WTC11 (cell line): ENCODE measurements around the gene DNAJC3. TPM values are rescaled to one million over a fixed set of nuclear protein-coding genes. Genes with fewer than 3 reads are reported as not detected.
A peak's percentile ranks its signal among the peaks of the same experiment; 100 is the strongest.

Source experiments
- ATAC-seq: fragments of 200-7000 bp; cut with Tn5 transposase; 2 replicates; pipeline ENCODE4 v1.10.0; 2021; ENCODE audit warnings: mild to moderate bottlenecking, moderate library complexity
- Bru-seq: library from RNA; stranded (reverse); fragments of 400-500 nt; gene quantifications from one replicate; lab custom pipeline; 2021; lab: Mats Ljungman, UMichigan
- CTCF ChIA-PET: fragments of 300-600 bp; sonication (Branson Sonifier 250); formaldehyde crosslinking; loops from one replicate; lab custom pipeline; 2021; ENCODE audit warnings: antibody characterized with exemption; lab: Charles Lee
- POLR2A ChIA-PET: fragments of 350-600 bp; sonication (Branson Sonifier 250); formaldehyde crosslinking; loops from one replicate; lab custom pipeline; 2021; ENCODE audit warnings: antibody characterized with exemption; lab: Charles Lee
- DNase-seq: peaks from one replicate; pipeline ENCODE4 v3.0.0; 2021; ENCODE audit warnings: low spot score
- H3K27ac Mint-ChIP-seq: 2 replicates; pipeline ENCODE4 v1.8.0; 2021; ENCODE audit warnings: mixed read lengths
- H3K27me3 Mint-ChIP-seq: 2 replicates; pipeline ENCODE4 v1.8.0; 2021; ENCODE audit warnings: low read depth, mild to moderate bottlenecking, moderate library complexity, mixed read lengths
- H3K36me3 Mint-ChIP-seq: 2 replicates; pipeline ENCODE4 v1.8.0; 2021; ENCODE audit warnings: mixed read lengths
- H3K4me1 Mint-ChIP-seq: 2 replicates; pipeline ENCODE4 v1.8.0; 2022; ENCODE audit warnings: mixed read lengths
- H3K4me3 Mint-ChIP-seq: 2 replicates; pipeline ENCODE4 v1.8.0; 2021; ENCODE audit warnings: mild to moderate bottlenecking, moderate library complexity, mixed read lengths
- H3K9me3 Mint-ChIP-seq: 2 replicates; pipeline ENCODE4 v1.8.0; 2021; ENCODE audit warnings: mixed read lengths
- AFF4 ChIP-seq: sonication (generic); formaldehyde crosslinking; IDR thresholded peaks from 2 replicates; pipeline ENCODE4 v1.8.1; 2023; ENCODE audit warnings: mild to moderate bottlenecking, missing genetic modification reagents, borderline replicate concordance
- ARID4B ChIP-seq: sonication (generic); formaldehyde crosslinking; IDR thresholded peaks from 2 replicates; pipeline ENCODE4 v1.8.0; 2023; ENCODE audit warnings: missing genetic modification reagents, mild to moderate bottlenecking, borderline replicate concordance
- CBFB ChIP-seq: sonication (generic); formaldehyde crosslinking; IDR thresholded peaks from 2 replicates; pipeline ENCODE4 v1.8.1; 2022; ENCODE audit warnings: mild to moderate bottlenecking, low read depth, missing genetic modification reagents
- CDX4 ChIP-seq: fragments of 250-450 bp; sonication (Bioruptor Pico); IDR thresholded peaks from 2 replicates; pipeline ENCODE4 v1.9.0; 2021; ENCODE audit warnings: moderate library complexity, mild to moderate bottlenecking, inconsistent platforms, borderline replicate concordance
- ESRRA ChIP-seq: sonication (generic); formaldehyde crosslinking; IDR thresholded peaks from 2 replicates; pipeline ENCODE4 v1.8.1; 2022; ENCODE audit warnings: mild to moderate bottlenecking, missing genetic modification reagents, borderline replicate concordance
- GTF2I ChIP-seq: fragments of 250-450 bp; sonication (Bioruptor Pico); conservative IDR thresholded peaks from 2 replicates; pipeline ENCODE4 v1.4.0; 2021; ENCODE audit warnings: mild to moderate bottlenecking
- HMGA2 ChIP-seq: fragments of 250-450 bp; sonication (Bioruptor Pico); IDR thresholded peaks from 2 replicates; pipeline ENCODE4 v1.4.0; 2021; ENCODE audit warnings: mild to moderate bottlenecking, moderate library complexity
- IRF1 ChIP-seq: sonication (generic); formaldehyde crosslinking; IDR thresholded peaks from 2 replicates; pipeline ENCODE4 v1.8.0; 2023; ENCODE audit warnings: missing genetic modification reagents
- NFATC4 ChIP-seq: fragments of 250-450 bp; sonication (Bioruptor Pico); IDR thresholded peaks from 2 replicates; pipeline ENCODE4 v1.9.0; 2021; ENCODE audit warnings: mild to moderate bottlenecking
- NR1H2 ChIP-seq: sonication (generic); formaldehyde crosslinking; IDR thresholded peaks from 2 replicates; pipeline ENCODE4 v1.9.0; 2021; ENCODE audit warnings: mild to moderate bottlenecking, moderate library complexity, missing genetic modification reagents
- NR3C1 ChIP-seq: sonication (generic); formaldehyde crosslinking; conservative IDR thresholded peaks from 2 replicates; pipeline ENCODE4 v1.8.1; 2023; ENCODE audit warnings: low read depth, mild to moderate bottlenecking, missing genetic modification reagents
- RORB ChIP-seq: fragments of 250-450 bp; sonication (Bioruptor Pico); IDR thresholded peaks from 2 replicates; pipeline ENCODE4 v1.9.0; 2021; ENCODE audit warnings: mild to moderate bottlenecking
- ZBTB43 ChIP-seq: sonication (generic); formaldehyde crosslinking; IDR thresholded peaks from 2 replicates; pipeline ENCODE4 v1.8.1; 2023; ENCODE audit warnings: mild to moderate bottlenecking, missing genetic modification reagents
- ZNF232 ChIP-seq: sonication (generic); formaldehyde crosslinking; IDR thresholded peaks from 2 replicates; pipeline ENCODE4 v1.8.0; 2022; ENCODE audit warnings: mild to moderate bottlenecking, missing genetic modification reagents
- long read RNA-seq, 3 experiments: library from RNA in 1 of 3; library from capped mRNA in 1 of 3; library from polyadenylated mRNA in 1 of 3; unstranded in 2 of 3; stranded (forward) in 1 of 3; transcript quantifications; one replicate each; pipeline ENCODE4 v2.0.0, GENCODE V29; 2021
- total RNA-seq: library from RNA; stranded (reverse); gene quantifications from 3 replicates; pipeline ENCODE4 v1.2.3, GENCODE V29; 2021
- TF ChIP-seq, protein P1 (sequence below): sonication (generic); formaldehyde crosslinking; IDR thresholded peaks from 2 replicates; pipeline ENCODE4 v1.8.0; 2022; ENCODE audit warnings: missing genetic modification reagents

Gene DNAJC3
- 16.7 to 20.0 TPM (median 17.9 TPM) in 3 replicates for total RNA-seq
- Bru-seq, nascent RNA: percentile 68 among the genes with signal in this experiment
- long read RNA-seq, experiment 1, full-length matches to known transcripts: 41 of 54 reads
- long read RNA-seq, experiment 1, partial matches to known transcripts: 2 of 54 reads
- long read RNA-seq, experiment 1, other reads (novel, unspliced or antisense): 11 of 54 reads
- long read RNA-seq, experiment 2, full-length matches to known transcripts: 1 of 27 reads
- long read RNA-seq, experiment 2, partial matches to known transcripts: 2 of 27 reads
- long read RNA-seq, experiment 2, other reads (novel, unspliced or antisense): 24 of 27 reads
- long read RNA-seq, experiment 3, full-length matches to known transcripts: 9 of 13 reads
- long read RNA-seq, experiment 3, partial matches to known transcripts: 3 of 13 reads
- long read RNA-seq, experiment 3, other reads (novel, unspliced or antisense): 1 of 13 reads

GRCh38 chr13:95676762-95677563 is at the start of gene DNAJC3:
DNAJC3 (plus strand) TSS chr13:95677139; CDS start chr13:95677256, 117 bp downstream.
- no peaks in the 10 kb centered on the region for H3K27me3 Mint-ChIP-seq
- ChIA-PET CTCF (interaction anchor here (0.8 to 1.6 kb wide), 5 partner anchors 34 to 304 kb away, joined by 3 to 9 read pairs (median 3); no protein-coding TSS in a partner anchor), POLR2A (interaction anchor here (0.7 to 1.6 kb wide), 5 partner anchors 33 to 375 kb away, joined by 3 to 17 read pairs (median 3); partner anchors contain the start of gene DZIP1)
- DNase-seq (peak; percentile 99), ATAC-seq (peak; percentile 96)
- H3K27ac Mint-ChIP-seq: peak within 1 kb of the TSS; percentile 95
- H3K9me3 Mint-ChIP-seq: peaks cover 2% of the 10 kb centered on the region
- H3K4me3 Mint-ChIP-seq: peak within 1 kb of the TSS; percentile 84
- peaks cover 2% of the 10 kb centered on the region for H3K36me3 Mint-ChIP-seq
- peaks cover 34% of the 10 kb centered on the region for H3K4me1 Mint-ChIP-seq
- TF ChIP-seq IRF1 (CRISPR knock-in tag) (peak; percentile 58; the same call in 1 of the 2 replicates), NFATC4 (CRISPR knock-in tag) (no peak), HMGA2 (no peak), AFF4 (CRISPR knock-in tag) (peak; percentile 78), RORB (CRISPR knock-in tag) (no peak), CBFB (CRISPR knock-in tag) (peak; percentile 86; the same call in 1 of the 2 replicates), ZNF232 (CRISPR knock-in tag) (peak; percentile 95), NR1H2 (no peak), GTF2I (CRISPR knock-in tag) (no peak), ESRRA (CRISPR knock-in tag) (peak; percentile 72; the same call in 1 of the 2 replicates), ZBTB43 (CRISPR knock-in tag) (peak; percentile 69; the same call in 1 of the 2 replicates), NR3C1 (no peak; the same call in 1 of the 2 replicates), CDX4 (CRISPR knock-in tag) (no peak), ARID4B (CRISPR knock-in tag) (peak; percentile 92)
- TF ChIP-seq, protein P1, sequence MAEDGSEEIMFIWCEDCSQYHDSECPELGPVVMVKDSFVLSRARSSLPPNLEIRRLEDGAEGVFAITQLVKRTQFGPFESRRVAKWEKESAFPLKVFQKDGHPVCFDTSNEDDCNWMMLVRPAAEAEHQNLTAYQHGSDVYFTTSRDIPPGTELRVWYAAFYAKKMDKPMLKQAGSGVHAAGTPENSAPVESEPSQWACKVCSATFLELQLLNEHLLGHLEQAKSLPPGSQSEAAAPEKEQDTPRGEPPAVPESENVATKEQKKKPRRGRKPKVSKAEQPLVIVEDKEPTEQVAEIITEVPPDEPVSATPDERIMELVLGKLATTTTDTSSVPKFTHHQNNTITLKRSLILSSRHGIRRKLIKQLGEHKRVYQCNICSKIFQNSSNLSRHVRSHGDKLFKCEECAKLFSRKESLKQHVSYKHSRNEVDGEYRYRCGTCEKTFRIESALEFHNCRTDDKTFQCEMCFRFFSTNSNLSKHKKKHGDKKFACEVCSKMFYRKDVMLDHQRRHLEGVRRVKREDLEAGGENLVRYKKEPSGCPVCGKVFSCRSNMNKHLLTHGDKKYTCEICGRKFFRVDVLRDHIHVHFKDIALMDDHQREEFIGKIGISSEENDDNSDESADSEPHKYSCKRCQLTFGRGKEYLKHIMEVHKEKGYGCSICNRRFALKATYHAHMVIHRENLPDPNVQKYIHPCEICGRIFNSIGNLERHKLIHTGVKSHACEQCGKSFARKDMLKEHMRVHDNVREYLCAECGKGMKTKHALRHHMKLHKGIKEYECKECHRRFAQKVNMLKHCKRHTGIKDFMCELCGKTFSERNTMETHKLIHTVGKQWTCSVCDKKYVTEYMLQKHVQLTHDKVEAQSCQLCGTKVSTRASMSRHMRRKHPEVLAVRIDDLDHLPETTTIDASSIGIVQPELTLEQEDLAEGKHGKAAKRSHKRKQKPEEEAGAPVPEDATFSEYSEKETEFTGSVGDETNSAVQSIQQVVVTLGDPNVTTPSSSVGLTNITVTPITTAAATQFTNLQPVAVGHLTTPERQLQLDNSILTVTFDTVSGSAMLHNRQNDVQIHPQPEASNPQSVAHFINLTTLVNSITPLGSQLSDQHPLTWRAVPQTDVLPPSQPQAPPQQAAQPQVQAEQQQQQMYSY: peak; percentile 69; the same call in 1 of the 2 replicates
